Naive B cell (primary cell): ENCODE measurements around the gene WNK2. TPM values are rescaled to one million over a fixed set of nuclear protein-coding genes. Genes with fewer than 3 reads are reported as not detected.
A peak's percentile ranks its signal among the peaks of the same experiment; 100 is the strongest.

Experiments
- ATAC-seq, 2 donors: fragments of 150-1000 bp; cut with Tn5 transposase; 2 replicates each; pipeline ENCODE4 v1.10.0; 2021; ENCODE audit warnings: low read depth in 2 of 2, mild to moderate bottlenecking in 2 of 2, moderate library complexity in 2 of 2
- DNase-seq: peaks from one replicate; pipeline ENCODE4 v3.0.0; 2022
- H3K27ac Mint-ChIP-seq, 6 donors: one replicate each; pipeline ENCODE4 v1.8.0; 2020 to 2022; ENCODE audit warnings: mild to moderate bottlenecking in 6 of 6, mixed read lengths in 6 of 6, moderate library complexity in 5 of 6, inconsistent platforms in 2 of 6
- H3K27me3 Mint-ChIP-seq, 3 donors: one replicate each; pipeline ENCODE4 v1.8.0; 2021 to 2022; ENCODE audit warnings: mixed read lengths in 3 of 3, mild to moderate bottlenecking in 1 of 3
- H3K36me3 Mint-ChIP-seq, 2 donors: one replicate each; pipeline ENCODE4 v1.8.0; 2020 to 2022; ENCODE audit warnings: mixed read lengths in 2 of 2, inconsistent platforms in 1 of 2, mild to moderate bottlenecking in 1 of 2
- H3K4me1 Mint-ChIP-seq, 3 donors: one replicate each; pipeline ENCODE4 v1.8.0; 2020 to 2022; ENCODE audit warnings: mixed read lengths in 3 of 3, inconsistent platforms in 1 of 3, mild to moderate bottlenecking in 1 of 3, moderate library complexity in 1 of 3
- H3K4me3 Mint-ChIP-seq, 8 donors: one replicate each; pipeline ENCODE4 v1.8.0; 2020 to 2022; ENCODE audit warnings: mild to moderate bottlenecking in 8 of 8, mixed read lengths in 8 of 8, moderate library complexity in 8 of 8, inconsistent platforms in 2 of 8
- H3K9me3 Mint-ChIP-seq, 7 donors: one replicate each; pipeline ENCODE4 v1.8.0; 2020 to 2022; ENCODE audit warnings: mixed read lengths in 7 of 7, mild to moderate bottlenecking in 5 of 7, inconsistent platforms in 2 of 7, moderate library complexity in 1 of 7
- polyA plus RNA-seq, 6 donors: library from polyadenylated mRNA; unstranded; fragments of 300-500 nt; fragmentation: Illumina TruSeq; gene quantifications; one replicate each; pipeline ENCODE4 v1.2.3, GENCODE V29; 2021; ENCODE audit warnings: low read depth in 6 of 6

WNK2 gene
- polyA plus RNA-seq, 6 donors from 2014 or later = not detected

GRCh38 chr9:93306081-93306480, 122.1 kb downstream of the WNK2 start:
- H3K27me3 Mint-ChIP-seq = peaks cover 2 to 8% (median 6%) of the 10 kb centered on the region in 3 donors
- H3K27ac Mint-ChIP-seq = no peak overlapping the region
- H3K4me1 Mint-ChIP-seq = peaks cover 6 to 10% (median 8%) of the 10 kb centered on the region in 3 donors
- H3K36me3 Mint-ChIP-seq = no peaks in the 10 kb centered on the region
- no peaks in the 10 kb centered on the region for H3K9me3 Mint-ChIP-seq
- no peak overlapping the region for H3K4me3 Mint-ChIP-seq
- ATAC-seq (no peak), DNase-seq (no peak)

DNA sequence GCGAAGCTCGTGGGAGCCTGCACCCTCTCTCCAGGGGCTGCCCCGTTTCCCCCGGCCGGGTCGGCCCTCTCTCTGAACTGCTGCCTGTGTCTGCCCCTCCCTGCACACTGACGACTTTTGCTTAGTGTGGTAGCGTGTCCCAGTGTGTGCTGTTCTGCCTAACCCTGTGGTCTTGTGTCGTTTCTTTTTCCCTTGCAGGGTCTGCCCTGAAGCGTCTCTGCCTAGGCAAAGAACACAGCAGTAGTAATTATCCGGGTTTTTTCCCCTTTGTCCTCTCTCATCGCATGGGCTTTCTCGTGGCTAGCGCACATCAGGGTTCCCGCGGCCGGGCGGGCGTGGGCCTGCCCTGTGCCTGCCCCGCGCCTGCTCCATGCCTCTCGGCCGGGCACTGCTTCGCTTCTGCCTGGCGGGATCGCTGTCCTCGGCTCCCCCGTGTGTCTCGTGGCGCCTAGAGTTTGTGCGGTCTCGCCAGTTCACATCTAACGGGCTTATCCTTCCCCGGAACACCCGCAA, 122.7 kb downstream of the WNK2 start:
- ATAC-seq (no peak), DNase-seq (no peak)
- no peak overlapping the region for H3K4me3 Mint-ChIP-seq
- H3K27ac Mint-ChIP-seq = peak overlapping the region in 1 of 6 donors; percentile 9
- H3K9me3 Mint-ChIP-seq = no peaks in the 10 kb centered on the region
- H3K4me1 Mint-ChIP-seq = peaks cover 6 to 10% (median 8%) of the 10 kb centered on the region in 3 donors
- no peaks in the 10 kb centered on the region for H3K36me3 Mint-ChIP-seq
- H3K27me3 Mint-ChIP-seq = peaks cover 0 to 10% (median 6%) of the 10 kb centered on the region in 3 donors

GRCh38 chr9:93307468-93308157, 123.7 kb downstream of the WNK2 start:
- ATAC-seq = no peak
- Mint-ChIP-seq H3K27ac (no peak overlapping the region), H3K9me3 (no peaks in the 10 kb centered on the region), H3K36me3 (no peaks in the 10 kb centered on the region), H3K4me1 (peaks cover 0 to 4% (median 2%) of the 10 kb centered on the region in 3 donors), H3K27me3 (peaks cover under 1 to 14% (median 10%) of the 10 kb centered on the region in 3 donors), H3K4me3 (no peak overlapping the region)
- no peak for DNase-seq

DNA sequence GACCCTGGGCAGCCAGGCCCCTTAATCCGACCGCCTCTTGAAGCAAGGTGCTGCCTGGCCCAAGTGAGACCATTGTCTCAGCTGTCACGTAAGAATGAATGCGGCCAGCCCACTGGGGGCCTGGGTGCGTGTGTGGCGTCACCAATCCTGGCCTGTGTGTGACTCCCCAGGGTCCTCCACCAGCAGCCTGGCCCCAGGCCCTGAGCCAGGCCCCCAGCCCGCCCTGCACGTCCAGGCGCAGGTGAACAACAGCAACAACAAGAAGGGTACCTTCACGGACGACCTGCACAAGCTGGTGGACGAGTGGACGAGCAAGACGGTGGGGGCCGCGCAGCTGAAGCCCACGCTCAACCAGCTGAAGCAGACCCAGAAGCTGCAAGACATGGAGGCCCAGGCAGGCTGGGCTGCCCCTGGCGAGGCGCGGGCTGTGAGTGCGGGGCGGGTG, 124.2 kb downstream of the WNK2 start:
- Mint-ChIP-seq H3K27ac (no peak overlapping the region), H3K9me3 (no peaks in the 10 kb centered on the region), H3K4me3 (no peak overlapping the region), H3K27me3 (peaks cover 5 to 20% (median 16%) of the 10 kb centered on the region in 3 donors), H3K36me3 (no peaks in the 10 kb centered on the region), H3K4me1 (peaks cover 0 to 5% (median 0%) of the 10 kb centered on the region in 3 donors)
- DNase-seq = no peak
- ATAC-seq = no peak

DNA sequence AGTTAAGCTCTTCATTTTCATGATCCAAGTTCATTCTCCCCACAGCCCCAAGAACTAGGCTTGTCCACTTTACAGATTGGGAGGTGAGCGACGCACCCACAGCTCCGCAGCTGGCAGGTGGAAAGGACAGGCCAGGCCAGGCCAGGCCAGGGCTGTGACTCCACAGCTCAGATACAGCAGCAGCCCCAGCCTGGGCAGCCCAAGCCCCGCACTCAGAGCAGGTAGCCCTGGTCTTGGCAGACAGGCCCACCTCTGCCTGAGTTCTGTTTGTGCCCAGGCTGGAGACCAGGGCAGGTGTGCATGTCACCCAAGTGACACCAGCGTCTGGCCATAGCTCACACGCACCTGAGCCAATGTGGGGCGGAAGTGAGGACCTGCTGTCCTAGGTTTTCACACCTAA, 124.7 kb downstream of the WNK2 start:
- no peak for ATAC-seq
- peaks cover 0 to 5% (median 0%) of the 10 kb centered on the region in 3 donors for H3K4me1 Mint-ChIP-seq

GRCh38 chr9:93309889-93310425, 126.0 kb downstream of the WNK2 start:
- H3K27ac Mint-ChIP-seq = no peak overlapping the region
- H3K4me1 Mint-ChIP-seq = peaks cover 0 to 5% (median 0%) of the 10 kb centered on the region in 3 donors
- no peak for DNase-seq
- no peak overlapping the region for H3K4me3 Mint-ChIP-seq
- H3K9me3 Mint-ChIP-seq = no peaks in the 10 kb centered on the region
- H3K27me3 Mint-ChIP-seq = peaks cover 11 to 20% (median 18%) of the 10 kb centered on the region in 3 donors
- ATAC-seq = no peak
- no peaks in the 10 kb centered on the region for H3K36me3 Mint-ChIP-seq

More for the DNA sequence above, 124.7 kb downstream of the WNK2 start:
- H3K9me3 Mint-ChIP-seq = no peaks in the 10 kb centered on the region
- H3K4me3 Mint-ChIP-seq = no peak overlapping the region
- DNase-seq = no peak
- peak overlapping the region in 1 of 6 donors; percentile 57 for H3K27ac Mint-ChIP-seq
- H3K27me3 Mint-ChIP-seq = peaks cover 5 to 20% (median 18%) of the 10 kb centered on the region in 3 donors
- H3K36me3 Mint-ChIP-seq = no peaks in the 10 kb centered on the region

- ATAC-seq = no peak
- Mint-ChIP-seq H3K9me3 (no peaks in the 10 kb centered on the region), H3K36me3 (no peaks in the 10 kb centered on the region), H3K4me1 (peaks cover 0 to 12% (median 4%) of the 10 kb centered on the region in 3 donors), H3K27ac (no peak overlapping the region), H3K4me3 (no peak overlapping the region), H3K27me3 (peaks cover 38 to 64% (median 39%) of the 10 kb centered on the region in 3 donors)
- DNase-seq = no peak
Observed at GRCh38 chr9:93315118-93315517, 131.2 kb downstream of the WNK2 start.

GRCh38 chr9:93315960-93316359, 132.0 kb downstream of the WNK2 start:
- H3K4me3 Mint-ChIP-seq = no peak overlapping the region
- no peak for DNase-seq
- H3K36me3 Mint-ChIP-seq = no peaks in the 10 kb centered on the region
- no peak overlapping the region for H3K27ac Mint-ChIP-seq
- peaks cover 0 to 12% (median 4%) of the 10 kb centered on the region in 3 donors for H3K4me1 Mint-ChIP-seq
- no peak for ATAC-seq
- H3K27me3 Mint-ChIP-seq = peaks cover 33 to 63% (median 39%) of the 10 kb centered on the region in 3 donors
- H3K9me3 Mint-ChIP-seq = no peaks in the 10 kb centered on the region

DNA sequence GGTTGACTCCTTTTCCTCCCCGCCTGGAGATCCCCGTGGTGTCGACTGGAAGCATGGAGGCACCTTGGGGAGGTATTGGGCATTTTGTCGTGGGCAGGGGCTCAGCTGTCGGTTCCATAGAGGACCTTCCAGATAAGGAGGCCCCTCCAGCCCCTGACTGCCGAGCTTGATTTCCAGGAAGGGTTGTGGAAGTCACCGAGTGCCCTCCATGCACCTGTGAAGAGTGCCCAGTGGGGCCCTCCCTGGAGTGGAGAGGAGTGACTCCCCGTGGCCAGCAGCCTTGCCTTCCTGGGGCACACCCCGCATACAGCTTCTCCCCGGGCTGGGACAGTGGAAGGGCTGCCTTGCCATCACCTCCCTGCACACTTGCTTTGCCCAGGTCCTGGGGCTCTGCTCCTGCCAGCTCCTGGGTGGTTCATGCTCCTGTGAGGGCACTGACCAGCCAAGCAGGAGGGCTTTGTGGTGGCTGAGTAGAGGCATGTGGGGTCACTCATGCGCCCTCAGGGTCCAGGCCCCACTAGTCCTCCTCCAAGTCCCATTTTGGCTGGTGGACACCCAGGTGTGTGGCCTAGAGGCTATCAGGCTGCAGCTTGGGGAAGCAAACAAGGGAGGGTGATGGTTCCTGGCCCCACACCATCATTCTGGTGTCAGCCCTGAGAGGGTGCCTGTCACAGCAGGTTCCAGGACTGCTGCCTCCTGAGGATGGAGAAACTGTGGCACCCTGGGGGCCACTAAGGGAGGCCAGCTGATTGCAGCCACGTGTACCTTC, 133.0 kb downstream of the WNK2 start:
- DNase-seq = no peak
- Mint-ChIP-seq H3K4me1 (peaks cover 0 to 12% (median 4%) of the 10 kb centered on the region in 3 donors), H3K36me3 (no peaks in the 10 kb centered on the region), H3K27me3 (peaks cover 32 to 64% (median 39%) of the 10 kb centered on the region in 3 donors), H3K27ac (no peak overlapping the region), H3K9me3 (no peaks in the 10 kb centered on the region), H3K4me3 (no peak overlapping the region)
- no peak for ATAC-seq

DNA sequence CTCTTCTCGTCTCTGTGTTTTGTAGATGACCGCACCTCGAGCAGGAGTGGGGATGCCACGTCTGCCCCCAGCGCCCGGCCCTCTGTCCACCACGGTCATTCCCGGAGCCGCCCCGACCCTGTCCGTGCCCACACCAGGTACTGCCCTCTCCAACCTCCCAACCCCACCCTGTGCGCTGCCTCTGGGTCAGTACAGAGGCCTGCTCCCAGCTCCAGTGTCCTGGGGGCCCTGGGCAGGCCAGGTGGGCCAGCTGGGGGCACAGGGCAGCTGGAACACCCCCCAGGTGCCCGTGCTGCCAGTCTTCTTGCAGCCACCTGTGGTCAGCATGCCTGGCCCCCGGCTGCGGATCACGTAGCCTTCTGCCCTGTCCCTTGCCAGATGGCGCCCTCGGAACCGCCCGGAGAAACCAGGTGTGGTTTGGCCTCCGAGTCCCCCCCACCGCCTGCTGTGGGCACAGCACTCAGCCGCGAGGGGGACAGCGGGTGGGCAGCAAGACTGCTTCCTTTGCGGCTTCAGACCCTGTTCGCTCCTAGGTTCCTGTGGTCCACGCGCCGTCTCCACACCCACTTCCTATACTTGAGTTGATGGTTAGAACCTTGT, 133.7 kb downstream of the WNK2 start:
- no peak for ATAC-seq
- no peak overlapping the region for H3K27ac Mint-ChIP-seq
- peaks cover 0 to 11% (median 4%) of the 10 kb centered on the region in 3 donors for H3K4me1 Mint-ChIP-seq
- DNase-seq = no peak
- no peak overlapping the region for H3K4me3 Mint-ChIP-seq
- H3K36me3 Mint-ChIP-seq = no peaks in the 10 kb centered on the region
- no peaks in the 10 kb centered on the region for H3K9me3 Mint-ChIP-seq
- H3K27me3 Mint-ChIP-seq = peaks cover 28 to 60% (median 38%) of the 10 kb centered on the region in 3 donors

DNA sequence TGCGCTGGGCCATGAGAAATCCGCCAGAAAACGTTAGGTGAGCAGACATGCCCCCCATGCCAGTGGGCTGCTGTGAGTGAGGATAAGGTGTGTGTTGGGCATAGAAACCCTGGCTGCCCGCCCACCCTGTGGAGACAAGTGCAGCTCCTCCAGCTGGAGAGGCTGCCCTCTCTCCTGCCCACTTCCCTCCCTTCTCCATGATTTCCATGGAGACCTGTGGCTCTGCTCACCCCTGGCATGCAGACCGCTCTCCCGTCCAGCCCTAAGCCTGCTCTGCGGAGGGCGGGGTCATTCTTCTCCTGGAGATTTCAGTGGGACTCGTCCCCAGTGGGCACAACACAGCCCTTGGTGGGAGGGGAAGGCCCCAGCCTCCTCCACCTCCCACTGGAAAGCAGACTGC, 134.5 kb downstream of the WNK2 start:
- peaks cover 0 to 7% (median 4%) of the 10 kb centered on the region in 3 donors for H3K4me1 Mint-ChIP-seq
- peaks cover 20 to 54% (median 34%) of the 10 kb centered on the region in 3 donors for H3K27me3 Mint-ChIP-seq
- H3K36me3 Mint-ChIP-seq = no peaks in the 10 kb centered on the region
- no peak overlapping the region for H3K27ac Mint-ChIP-seq
- no peaks in the 10 kb centered on the region for H3K9me3 Mint-ChIP-seq
- no peak overlapping the region for H3K4me3 Mint-ChIP-seq
- DNase-seq = no peak
- ATAC-seq = no peak

DNA sequence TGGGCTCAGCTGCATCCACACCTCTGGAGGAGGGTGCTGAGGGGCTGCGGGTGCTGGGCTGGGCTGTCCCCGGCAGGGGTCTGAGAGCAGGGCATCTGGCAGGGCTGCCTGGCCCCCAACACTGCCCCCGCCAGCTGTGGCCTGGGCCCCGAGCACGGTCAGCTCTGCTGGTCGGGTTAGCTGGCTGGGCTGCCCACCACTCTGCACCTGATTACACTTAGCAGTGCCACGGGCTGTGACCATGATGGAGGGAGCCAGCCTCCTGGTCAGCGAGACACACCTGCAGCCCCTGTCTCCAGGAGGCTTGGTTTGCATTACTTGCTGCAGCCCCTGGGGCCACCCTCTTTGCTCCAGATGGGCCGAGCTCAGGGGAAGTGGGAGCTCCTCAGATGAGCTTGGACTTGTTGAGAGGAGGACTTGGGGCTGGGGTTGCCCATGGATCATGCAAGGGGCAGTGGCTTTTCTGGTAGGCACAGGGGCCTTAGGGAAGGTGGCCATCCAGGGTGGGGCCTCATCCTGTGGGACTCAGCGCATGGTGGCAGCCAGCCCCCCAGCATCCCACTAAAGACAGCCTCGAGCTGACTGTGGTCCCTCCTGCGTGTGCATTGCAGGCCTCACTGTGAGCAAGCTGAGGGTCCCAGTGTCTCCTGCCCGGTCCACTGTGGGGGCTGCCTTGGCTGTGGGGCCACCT, 135.5 kb downstream of the WNK2 start:
- Mint-ChIP-seq H3K27me3 (peaks cover 28 to 62% (median 31%) of the 10 kb centered on the region in 3 donors), H3K9me3 (no peaks in the 10 kb centered on the region), H3K4me3 (no peak overlapping the region), H3K4me1 (peaks cover 0 to 7% (median 4%) of the 10 kb centered on the region in 3 donors), H3K36me3 (no peaks in the 10 kb centered on the region), H3K27ac (no peak overlapping the region)
- no peak for ATAC-seq
- no peak for DNase-seq
